ENCODE results near the gene CSPG4. TPM values are rescaled to one million over a fixed set of nuclear protein-coding genes. Genes with fewer than 3 reads are reported as not detected.
"Not testable (repeated sequence)": the region's sequence is repeated elsewhere in the genome, so short reads cannot be mapped to it uniquely, and the experiment has no call there.

Gene CSPG4
- total RNA-seq, 1 experiment from 2014 or later: 10.4 TPM

DNA sequence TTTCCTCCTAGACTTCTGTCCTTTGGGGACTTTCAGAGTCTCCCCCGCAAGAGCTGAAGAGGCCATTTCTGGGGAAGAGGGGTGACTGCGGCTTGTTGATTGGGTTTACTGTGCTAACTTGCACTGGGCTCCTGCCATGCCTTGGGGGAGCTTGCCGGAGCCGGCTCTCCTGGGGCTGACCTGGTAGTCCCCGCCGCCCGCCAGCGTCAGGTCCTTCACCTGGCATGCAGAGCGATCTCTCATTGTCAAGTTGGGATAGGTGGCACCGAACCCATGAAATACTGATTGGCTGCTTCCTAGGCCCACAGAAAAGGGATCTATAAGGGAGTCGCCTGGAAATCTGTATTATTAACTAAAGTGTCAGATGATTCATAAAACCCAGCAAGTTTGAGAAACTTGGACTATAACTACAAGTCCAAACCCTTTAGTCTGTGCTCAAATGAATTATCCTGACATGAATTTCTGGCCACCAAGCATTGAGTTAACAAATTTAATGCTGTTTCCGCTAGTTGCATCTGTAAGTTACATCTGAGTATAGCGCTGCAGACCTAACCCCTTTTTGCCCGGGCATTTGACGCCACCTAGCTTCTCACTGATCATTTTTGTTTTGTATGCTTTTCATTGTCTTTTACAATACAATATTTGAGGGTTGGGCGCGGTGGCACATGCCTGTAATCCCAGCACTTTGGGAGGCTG is 72.0 kb downstream of the CSPG4 start:
- H3K27me3 ChIP-seq: no peaks in the 10 kb centered on the region
- peak overlapping the region; percentile 89 for H3K4me3 ChIP-seq
- no peaks in the 10 kb centered on the region for H3K9me3 ChIP-seq (replicated peaks)
- peak; percentile 49 to 68 for DNase-seq
- H3K36me3 ChIP-seq: no peaks in the 10 kb centered on the region
- H3K27ac ChIP-seq: peak overlapping the region; percentile 61; the same call in 1 of the 2 replicates
- no peaks in the 10 kb centered on the region for H3K4me1 ChIP-seq

DNA sequence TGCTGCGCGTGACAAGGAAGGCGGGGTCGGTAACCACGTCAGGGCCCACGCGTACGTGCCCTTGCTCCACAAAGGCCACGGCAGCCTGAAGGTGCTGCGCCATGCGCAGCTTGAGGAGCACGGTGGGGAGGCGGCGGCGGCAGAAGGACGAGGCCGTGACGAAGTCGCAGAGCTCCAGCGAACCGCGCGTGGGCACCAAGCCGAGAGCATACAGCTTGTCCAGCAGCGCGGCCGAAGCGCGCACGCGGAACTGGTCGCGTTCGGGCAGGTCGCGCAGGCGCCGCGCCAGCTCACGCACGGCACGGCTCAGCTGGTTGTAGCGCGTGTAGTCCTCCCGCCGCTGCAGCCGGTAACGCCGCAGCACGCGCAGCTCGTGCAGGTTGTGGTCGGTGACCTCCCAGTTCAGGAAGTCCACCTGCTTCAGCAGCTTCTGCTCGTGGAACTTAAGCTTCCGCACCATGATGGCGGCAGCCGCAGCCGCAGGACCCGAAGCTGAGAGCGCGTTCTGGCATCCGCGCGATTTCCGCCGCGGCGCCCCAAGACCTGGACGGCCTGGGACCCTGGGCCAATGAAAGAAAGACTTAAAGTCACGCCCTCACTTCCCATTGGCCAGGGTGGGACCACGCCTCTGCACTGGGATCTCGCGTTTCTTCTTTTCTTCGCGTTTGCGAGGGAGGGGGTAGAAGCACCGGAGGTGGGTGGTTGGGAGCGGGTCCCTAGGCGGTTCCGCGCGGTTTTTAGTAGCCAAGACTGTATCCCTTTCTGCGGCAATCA is 72.8 kb downstream of the CSPG4 start, which contains the start of gene IMP3:
IMP3 (minus strand) TSS at position 516 of the 774 bp plus-strand sequence; CDS start at position 460, 56 bp downstream.
- Histone ChIP-seq H3K36me3 (no peaks in the 10 kb centered on the region), H3K4me3 (peak within 1 kb of the TSS; percentile 89), H3K27me3 (no peaks in the 10 kb centered on the region), H3K27ac (peak within 1 kb of the TSS; percentile 61), H3K9me3 (replicated peaks) (no peaks in the 10 kb centered on the region), H3K4me1 (no peaks in the 10 kb centered on the region)
- peak; percentile 95 to 98 for DNase-seq

DNA sequence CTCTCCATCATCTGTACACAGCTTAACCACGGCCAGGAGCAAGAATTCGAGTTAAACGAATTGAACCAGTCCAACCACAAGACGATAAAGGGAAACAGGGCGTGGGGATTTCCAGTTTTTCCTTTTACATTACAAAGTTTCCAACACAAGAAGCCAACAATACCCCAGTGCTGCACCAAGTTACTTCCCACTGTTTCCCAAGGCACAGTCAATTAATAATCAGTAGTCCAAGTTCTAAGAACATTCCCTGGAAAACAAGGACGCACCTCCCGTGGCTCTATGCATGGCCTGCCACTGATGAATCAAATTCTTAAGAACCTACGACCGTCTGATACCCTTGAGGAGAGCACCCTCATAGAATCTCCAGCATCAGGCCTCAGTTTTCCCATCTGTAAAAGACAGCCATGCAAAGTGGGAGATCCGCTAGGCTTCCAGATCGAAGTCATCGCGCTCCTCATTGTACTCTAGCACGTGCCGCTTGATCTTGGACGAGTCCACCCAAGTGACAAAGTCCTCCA is 73.4 kb downstream of the CSPG4 start:
- Histone ChIP-seq H3K9me3 (replicated peaks) (no peaks in the 10 kb centered on the region), H3K4me1 (no peaks in the 10 kb centered on the region), H3K27me3 (no peaks in the 10 kb centered on the region), H3K27ac (peak overlapping the region; percentile 61), H3K4me3 (peak overlapping the region; percentile 89), H3K36me3 (no peaks in the 10 kb centered on the region)
- no peak for DNase-seq

DNA sequence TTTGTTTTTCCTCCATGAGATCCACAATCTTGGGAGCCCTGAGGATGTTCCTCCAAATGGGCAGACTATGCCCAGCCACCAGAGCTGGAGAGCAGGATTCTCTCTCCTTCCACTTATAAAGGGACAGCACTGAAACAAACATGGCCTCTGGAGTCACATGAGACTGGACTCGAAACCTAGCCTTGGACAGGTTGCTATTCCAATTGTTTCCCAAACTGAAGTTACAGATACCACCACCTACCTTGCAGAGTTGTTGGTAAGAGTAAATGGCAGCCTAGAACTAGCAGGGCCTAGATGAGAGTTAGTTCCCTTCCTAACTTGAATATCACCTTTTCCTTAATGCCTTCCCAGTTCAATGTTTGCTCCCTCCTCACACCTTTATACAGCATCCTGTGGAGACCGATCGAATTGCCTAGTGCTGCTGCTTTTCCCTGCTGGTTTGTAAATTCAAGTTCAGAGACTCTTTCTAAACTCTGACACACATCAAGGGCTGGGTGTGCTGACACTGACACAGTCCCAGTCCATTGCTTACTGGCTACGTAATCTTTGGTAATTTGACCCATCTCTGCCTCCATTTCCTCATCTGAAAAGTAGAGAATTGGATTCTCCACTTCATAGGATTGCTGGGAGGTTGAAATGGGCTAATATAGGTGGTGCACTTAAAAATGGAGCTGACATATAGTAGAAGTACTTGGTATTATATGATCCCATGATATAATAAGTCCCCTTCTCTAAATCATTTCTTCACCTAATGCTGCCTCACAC is 75.2 kb downstream of the CSPG4 start:
- Histone ChIP-seq H3K27ac (no peak overlapping the region), H3K27me3 (no peaks in the 10 kb centered on the region), H3K4me1 (no peaks in the 10 kb centered on the region), H3K4me3 (no peak overlapping the region), H3K36me3 (no peaks in the 10 kb centered on the region), H3K9me3 (replicated peaks) (no peaks in the 10 kb centered on the region)
- no peak for DNase-seq

DNA sequence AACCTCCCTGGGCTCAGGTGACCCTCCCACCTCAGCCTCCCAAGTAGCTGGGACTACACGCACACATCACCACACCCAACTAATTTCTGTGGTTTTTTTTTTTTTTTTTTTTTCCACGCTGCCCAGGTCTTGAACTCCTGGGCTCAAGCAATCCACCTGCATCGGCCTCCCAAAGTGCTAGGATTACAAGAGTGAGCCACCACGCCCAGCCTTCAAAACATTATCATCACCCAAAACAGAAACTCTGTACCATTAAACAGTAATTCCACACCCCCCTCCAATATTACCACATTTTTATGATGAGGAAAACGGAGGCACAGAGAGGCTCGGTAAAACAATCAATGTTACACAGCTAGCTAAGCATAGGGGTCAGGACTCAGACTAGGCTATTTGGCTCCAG is 76.6 kb downstream of the CSPG4 start:
- no peak for DNase-seq
- Histone ChIP-seq H3K27me3 (no peaks in the 10 kb centered on the region), H3K9me3 (replicated peaks) (no peaks in the 10 kb centered on the region), H3K27ac (no peak overlapping the region), H3K4me1 (no peaks in the 10 kb centered on the region), H3K36me3 (no peaks in the 10 kb centered on the region), H3K4me3 (no peak overlapping the region)

DNA sequence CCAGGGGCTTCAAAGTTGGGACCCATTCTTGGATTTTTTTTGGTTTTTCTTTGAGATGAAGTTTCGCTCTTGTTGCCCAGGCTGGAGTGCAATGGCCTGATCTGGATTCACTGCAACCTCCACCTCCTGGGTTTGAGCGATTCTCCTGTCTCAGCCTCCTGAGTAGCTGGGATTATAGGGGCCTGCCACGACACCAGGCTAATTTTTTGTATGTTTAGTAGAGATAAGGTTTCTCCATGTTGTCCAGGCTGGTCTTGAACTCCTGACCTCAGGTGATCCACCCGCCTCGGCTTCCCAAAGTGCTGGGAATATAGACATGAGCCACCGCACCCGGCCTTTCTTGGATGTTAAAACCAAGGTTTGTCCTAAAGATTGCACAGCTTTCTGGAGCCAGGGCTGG is 78.7 kb downstream of the CSPG4 start:
- not testable (repeated sequence) for DNase-seq; H3K27ac ChIP-seq; H3K36me3 ChIP-seq; H3K9me3 ChIP-seq (replicated peaks); H3K27me3 ChIP-seq; H3K4me3 ChIP-seq; H3K4me1 ChIP-seq

DNA sequence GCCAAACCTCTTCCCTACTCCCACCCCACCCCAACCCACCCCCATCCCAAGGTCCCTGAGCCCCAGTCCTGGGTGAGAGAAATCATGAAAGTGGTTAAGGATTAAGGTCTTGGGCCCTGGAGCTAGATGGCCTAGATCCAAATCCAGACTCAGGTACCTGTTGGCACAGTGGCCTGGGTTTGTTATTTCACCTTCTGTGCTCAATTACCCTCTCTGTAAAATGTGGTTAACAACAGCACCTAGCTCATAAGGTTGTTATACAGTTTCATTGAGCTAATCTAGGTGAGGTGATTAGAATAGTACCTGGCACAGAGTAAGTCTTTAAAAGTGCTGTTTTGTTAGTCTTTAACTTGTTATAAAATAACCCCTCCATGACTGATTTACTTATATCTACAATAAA is 80.7 kb downstream of the CSPG4 start:
- H3K4me3 ChIP-seq: no peak overlapping the region
- DNase-seq: no peak
- no peaks in the 10 kb centered on the region for H3K36me3 ChIP-seq
- no peaks in the 10 kb centered on the region for H3K9me3 ChIP-seq (replicated peaks)
- H3K4me1 ChIP-seq: no peaks in the 10 kb centered on the region
- H3K27ac ChIP-seq: no peak overlapping the region
- no peaks in the 10 kb centered on the region for H3K27me3 ChIP-seq

DNA sequence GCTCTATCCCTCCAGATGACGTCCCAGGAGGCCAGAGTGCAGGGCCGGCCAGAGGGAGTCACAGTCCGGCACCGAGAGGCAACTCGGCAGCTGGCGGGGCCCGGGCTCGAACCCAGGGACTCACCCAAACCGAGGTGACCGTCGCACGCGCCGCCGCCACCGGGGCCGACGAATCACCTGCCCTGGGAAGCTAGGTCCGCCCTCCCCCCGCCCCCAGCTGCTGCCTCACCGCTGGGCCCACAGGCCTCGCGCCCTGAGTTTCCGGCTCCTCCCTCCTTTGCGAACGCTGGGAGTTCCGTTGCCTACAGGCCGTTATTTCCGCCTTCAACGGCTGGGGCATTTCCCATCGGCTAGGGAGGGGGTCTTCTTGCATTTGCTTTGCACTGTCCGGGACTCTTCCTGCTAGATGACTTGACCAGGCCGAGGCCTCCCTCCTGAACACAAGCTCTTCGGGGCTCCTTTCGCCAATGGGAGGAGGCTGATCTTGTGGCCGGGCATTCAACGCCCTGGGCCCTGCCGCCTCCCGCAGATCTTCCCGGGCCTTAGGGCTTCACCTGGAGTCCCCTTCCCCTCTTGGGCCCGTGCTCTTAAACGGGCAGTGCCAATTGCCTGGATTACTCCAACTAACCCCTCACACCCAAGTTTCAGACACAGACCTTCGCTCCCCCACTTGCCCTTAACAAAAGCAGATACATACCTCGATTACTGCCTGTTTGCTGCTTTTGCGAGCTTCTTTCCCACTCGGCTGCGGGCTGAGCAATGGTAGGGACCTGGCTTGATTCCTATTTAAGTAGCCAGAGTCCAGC is 86.9 kb downstream of the CSPG4 start, which contains the start of gene SNUPN:
SNUPN (minus strand) TSS at position 184 of the 806 bp plus-strand sequence. CDS start 4,674 bp downstream, outside the sequence.
- Histone ChIP-seq H3K27me3 (no peaks in the 10 kb centered on the region), H3K36me3 (no peaks in the 10 kb centered on the region), H3K4me3 (peak within 1 kb of the TSS; percentile 97), H3K9me3 (replicated peaks) (no peaks in the 10 kb centered on the region), H3K27ac (peak within 1 kb of the TSS; percentile 86), H3K4me1 (no peaks in the 10 kb centered on the region)
- peak; percentile 96 to 98 for DNase-seq

Other genes starting within 250 kb of the CSPG4 start
- gene PTPN9, start 133.5 kb downstream of the CSPG4 start, total RNA-seq (2014; rRNA removed; shearing (Covaris generic)): 22.0 and 22.5 TPM in 2 replicates
- 23.5 and 26.5 TPM in 2 replicates for gene SNUPN, start 87.1 kb downstream of the CSPG4 start, total RNA-seq (2014; rRNA removed; shearing (Covaris generic))
- gene IMP3, start 72.6 kb downstream of the CSPG4 start, total RNA-seq (2014; rRNA removed; shearing (Covaris generic)): 58.5 and 60.9 TPM in 2 replicates
- gene SNX33, start 64.9 kb downstream of the CSPG4 start, total RNA-seq (2014; rRNA removed; shearing (Covaris generic)): 7.4 and 8.3 TPM in 2 replicates
- gene UBE2Q2, start 130.6 kb upstream of the CSPG4 start, total RNA-seq (2014; rRNA removed; shearing (Covaris generic)): 30.8 and 31.5 TPM in 2 replicates
- 48.5 and 51.8 TPM in 2 replicates for gene FBXO22, start 191.0 kb upstream of the CSPG4 start, total RNA-seq (2014; rRNA removed; shearing (Covaris generic))

Data from SJCRH30 (cell line).